Bronchial epithelial cell (primary cell): Measurements from ENCODE around the gene SNAPIN. TPM values are rescaled to one million over a fixed set of nuclear protein-coding genes. Genes with fewer than 3 reads are reported as not detected.

ENCODE experiments used
- DNase-seq: peaks from one replicate; pipeline ENCODE4 v3.0.0-alpha.2; 2010; ENCODE audit warnings: low read depth
- FAIRE-seq: peaks from 2 replicates; lab custom pipeline; 2011; peaks lifted over from hg19 to GRCh38; lab: Jason Lieb, UNC
- H3K27me3 ChIP-seq: 2 replicates; pipeline ENCODE4 v1.5.1; 2011; ENCODE audit warnings: low read length; ENCODE audit not compliant: control insufficient read depth, insufficient read depth
- H3K36me3 ChIP-seq: 2 replicates; pipeline ENCODE4 v1.5.1; 2011; ENCODE audit warnings: low read length; ENCODE audit not compliant: control insufficient read depth, insufficient read depth
- H3K4me3 ChIP-seq: 2 replicates; pipeline ENCODE4 v1.5.1; 2011; ENCODE audit warnings: mild to moderate bottlenecking, low read depth, low read length, control low read depth
- CTCF ChIP-seq: IDR thresholded peaks from 2 replicates; pipeline ENCODE4 v1.5.1; 2011; ENCODE audit warnings: mild to moderate bottlenecking, moderate library complexity, low read length, control low read depth, inconsistent platforms; ENCODE audit not compliant: insufficient read depth, severe bottlenecking
- total RNA-seq: library from RNA; depleted of rRNA; stranded (reverse); fragments of >200 nt; gene quantifications from 2 replicates; pipeline ENCODE4 v1.2.1, GENCODE V29; 2014

Gene SNAPIN
- total RNA-seq, 1 donor from 2014 or later, result 59.5 TPM

- Histone ChIP-seq H3K36me3 (no peaks in the 10 kb centered on the region), H3K27me3 (no peaks in the 10 kb centered on the region), H3K4me3 (no peak overlapping the region)
- TF ChIP-seq CTCF, result no peak
- DNase-seq (no peak), FAIRE-seq (no peak)
Measured at GRCh38 chr1:153693466-153693865, 35.0 kb downstream of the SNAPIN start.

GRCh38 chr1:153696741-153697140 lies 38.2 kb downstream of the SNAPIN start:
- no peak for TF ChIP-seq CTCF
- Histone ChIP-seq H3K4me3 (no peak overlapping the region), H3K36me3 (no peaks in the 10 kb centered on the region), H3K27me3 (no peaks in the 10 kb centered on the region)
- DNase-seq (no peak), FAIRE-seq (no peak)

- no peak for FAIRE-seq
- Histone ChIP-seq H3K4me3 (no peak overlapping the region), H3K36me3 (no peaks in the 10 kb centered on the region), H3K27me3 (no peaks in the 10 kb centered on the region)
- peak; percentile 37 for DNase-seq
- no peak for TF ChIP-seq CTCF
Measured at GRCh38 chr1:153697191-153698019, 38.9 kb downstream of the SNAPIN start.

- Histone ChIP-seq H3K4me3 (no peak overlapping the region), H3K36me3 (no peaks in the 10 kb centered on the region), H3K27me3 (no peaks in the 10 kb centered on the region)
- no peak for TF ChIP-seq CTCF
- FAIRE-seq (no peak), DNase-seq (no peak)
Measured at GRCh38 chr1:153698020-153698922, 39.8 kb downstream of the SNAPIN start.

- Histone ChIP-seq H3K4me3 (no peak overlapping the region), H3K36me3 (no peaks in the 10 kb centered on the region), H3K27me3 (no peaks in the 10 kb centered on the region)
- FAIRE-seq (no peak), DNase-seq (peak; percentile 68)
- TF ChIP-seq CTCF, result no peak
Measured at GRCh38 chr1:153698923-153699714, 40.6 kb downstream of the SNAPIN start.
